Astrocyte (in vitro differentiated cells and primary cell): ENCODE data around the gene IL10. TPM values are rescaled to one million over a fixed set of nuclear protein-coding genes. Genes with fewer than 3 reads are reported as not detected.

ENCODE experiments used
- total RNA-seq: library from RNA; stranded (reverse); gene quantifications from 2 replicates; pipeline ENCODE4 v1.2.1, GENCODE V29; 2021

The IL10 gene
- total RNA-seq, 1 donor from 2014 or later = not detected

Other genes with a start within 250 kb of the IL10 start
- gene EIF2D, start 160.0 kb downstream of the IL10 start, total RNA-seq = 27.3 and 33.6 TPM in 2 replicates
- gene DYRK3, start 137.0 kb downstream of the IL10 start, total RNA-seq = 8.2 and 8.7 TPM in 2 replicates
- 104 and 108 TPM in 2 replicates for gene MAPKAPK2, start 87.6 kb downstream of the IL10 start, total RNA-seq
- gene IL19, start 1.7 kb downstream of the IL10 start, total RNA-seq = 0.23 TPM in 1 of 2 replicates, not detected in the other
- not detected in 2 replicates for gene IL20, start 93.1 kb upstream of the IL10 start, total RNA-seq
- not detected in 2 replicates for gene IL24, start 124.9 kb upstream of the IL10 start, total RNA-seq
- gene FCMR, start 149.4 kb upstream of the IL10 start, total RNA-seq = 0.55 and 0.73 TPM in 2 replicates
- gene PIGR, start 174.0 kb upstream of the IL10 start, total RNA-seq = not detected in 2 replicates
- not detected in 2 replicates for gene FCAMR, start 198.0 kb upstream of the IL10 start, total RNA-seq